Erythroblast (primary cell): Measurements from ENCODE around the gene NYAP1.
"Not testable (repeated sequence)": the region's sequence is repeated elsewhere in the genome, so short reads cannot be mapped to it uniquely, and the experiment has no call there.

ENCODE experiments used
- GATA1 ChIP-seq: IDR thresholded peaks from 2 replicates; pipeline ENCODE4 v1.6.1; 2011; ENCODE audit warnings: low read depth, mild to moderate bottlenecking, control low read depth, low read length, moderate library complexity
- POLR2A ChIP-seq: IDR thresholded peaks from 2 replicates; pipeline ENCODE4 v1.6.1; 2011; ENCODE audit warnings: mild to moderate bottlenecking, low read length

DNA sequence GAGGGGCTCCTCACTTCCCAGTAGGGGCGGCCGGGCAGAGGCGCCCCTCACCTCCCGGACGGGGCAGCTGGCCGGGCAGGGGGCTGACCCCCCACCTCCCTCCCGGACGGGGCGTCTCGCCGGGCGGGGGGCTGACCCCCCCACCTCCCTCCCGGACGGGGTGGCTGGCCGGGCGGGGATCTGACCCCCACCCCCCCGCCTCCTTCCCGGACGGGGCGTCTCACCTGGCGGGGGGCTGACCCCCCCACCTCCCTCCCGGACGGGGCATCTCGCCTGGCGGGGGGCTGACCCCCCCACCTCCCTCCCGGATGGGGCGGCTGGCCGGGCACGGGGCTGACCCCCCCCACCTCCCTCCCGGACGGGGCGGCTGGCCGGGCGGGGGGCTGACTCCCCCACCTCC lies 39.5 kb downstream of the NYAP1 start:
- TF ChIP-seq POLR2A, GATA1: not testable (repeated sequence)
